Fibroblast of villous mesenchyme (primary cell): ENCODE measurements around the gene LTC4S. TPM values are rescaled to one million over a fixed set of nuclear protein-coding genes. Genes with fewer than 3 reads are reported as not detected.

Source experiments
- DNase-seq: peaks from one replicate; pipeline ENCODE4 v3.0.0-alpha.2; 2010; ENCODE audit warnings: low read depth
- H3K4me3 ChIP-seq: 2 replicates; pipeline ENCODE4 v1.5.1; 2011; ENCODE audit warnings: low read depth, mild to moderate bottlenecking, low read length
- total RNA-seq: library from RNA; depleted of rRNA; stranded (reverse); fragments of >200 nt; gene quantifications from 2 replicates; pipeline ENCODE4 v1.2.3, GENCODE V29; 2012
- TF ChIP-seq, protein P1 (sequence below): IDR thresholded peaks from 2 replicates; pipeline ENCODE4 v1.5.1; 2012; ENCODE audit warnings: low read depth, mild to moderate bottlenecking, low read length; ENCODE audit not compliant: insufficient read depth

Gene LTC4S
- total RNA-seq, 1 donor = 0.43 TPM

DNA sequence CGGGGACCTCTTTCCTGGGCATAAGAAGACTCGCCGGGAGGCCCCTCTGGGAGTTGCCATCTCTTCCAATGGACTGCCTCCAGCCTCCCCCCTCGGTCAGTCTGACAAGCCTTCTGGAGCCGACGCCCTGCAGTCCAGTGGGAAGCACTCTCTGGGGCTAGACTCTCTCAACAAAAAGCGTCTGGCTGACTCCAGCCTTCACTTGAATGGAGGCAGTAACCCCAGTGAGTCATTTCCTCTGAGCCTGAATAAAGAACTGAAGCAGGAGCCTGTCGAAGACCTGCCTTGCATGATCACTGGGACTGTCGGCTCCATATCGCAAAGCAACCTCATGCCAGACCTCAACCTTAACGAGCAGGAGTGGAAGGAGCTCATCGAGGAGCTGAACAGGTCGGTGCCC, 28.4 kb upstream of the LTC4S start:
- H3K4me3 ChIP-seq = no peak overlapping the region
- peak; percentile 87 for DNase-seq
- TF ChIP-seq, protein P1, sequence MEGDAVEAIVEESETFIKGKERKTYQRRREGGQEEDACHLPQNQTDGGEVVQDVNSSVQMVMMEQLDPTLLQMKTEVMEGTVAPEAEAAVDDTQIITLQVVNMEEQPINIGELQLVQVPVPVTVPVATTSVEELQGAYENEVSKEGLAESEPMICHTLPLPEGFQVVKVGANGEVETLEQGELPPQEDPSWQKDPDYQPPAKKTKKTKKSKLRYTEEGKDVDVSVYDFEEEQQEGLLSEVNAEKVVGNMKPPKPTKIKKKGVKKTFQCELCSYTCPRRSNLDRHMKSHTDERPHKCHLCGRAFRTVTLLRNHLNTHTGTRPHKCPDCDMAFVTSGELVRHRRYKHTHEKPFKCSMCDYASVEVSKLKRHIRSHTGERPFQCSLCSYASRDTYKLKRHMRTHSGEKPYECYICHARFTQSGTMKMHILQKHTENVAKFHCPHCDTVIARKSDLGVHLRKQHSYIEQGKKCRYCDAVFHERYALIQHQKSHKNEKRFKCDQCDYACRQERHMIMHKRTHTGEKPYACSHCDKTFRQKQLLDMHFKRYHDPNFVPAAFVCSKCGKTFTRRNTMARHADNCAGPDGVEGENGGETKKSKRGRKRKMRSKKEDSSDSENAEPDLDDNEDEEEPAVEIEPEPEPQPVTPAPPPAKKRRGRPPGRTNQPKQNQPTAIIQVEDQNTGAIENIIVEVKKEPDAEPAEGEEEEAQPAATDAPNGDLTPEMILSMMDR = no peak

DNA sequence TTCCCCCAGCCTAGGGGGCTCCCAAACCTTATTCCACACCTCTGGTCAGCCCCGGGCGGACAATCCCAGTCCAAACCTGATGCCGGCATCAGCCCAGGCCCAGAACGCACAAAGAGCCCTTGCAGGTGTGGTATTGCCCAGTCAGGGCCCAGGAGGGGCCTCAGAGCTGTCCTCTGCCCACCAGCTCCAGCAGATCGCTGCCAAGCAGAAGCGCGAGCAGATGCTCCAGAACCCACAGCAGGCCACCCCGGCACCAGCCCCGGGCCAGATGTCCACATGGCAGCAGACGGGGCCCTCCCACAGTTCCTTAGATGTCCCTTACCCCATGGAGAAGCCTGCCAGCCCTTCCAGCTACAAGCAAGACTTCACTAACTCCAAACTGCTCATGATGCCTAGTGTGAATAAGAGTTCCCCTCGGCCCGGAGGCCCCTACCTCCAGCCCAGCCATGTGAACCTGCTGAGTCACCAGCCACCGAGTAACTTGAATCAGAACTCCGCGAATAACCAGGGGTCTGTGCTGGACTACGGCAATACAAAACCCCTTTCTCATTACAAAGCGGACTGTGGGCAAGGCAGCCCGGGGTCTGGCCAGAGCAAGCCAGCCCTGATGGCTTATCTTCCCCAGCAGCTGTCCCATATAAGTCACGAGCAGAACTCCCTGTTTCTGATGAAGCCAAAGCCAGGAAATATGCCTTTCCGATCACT, 27.6 kb upstream of the LTC4S start:
- DNase-seq = no peak
- H3K4me3 ChIP-seq = no peak overlapping the region
- TF ChIP-seq, protein P1 = no peak

DNA sequence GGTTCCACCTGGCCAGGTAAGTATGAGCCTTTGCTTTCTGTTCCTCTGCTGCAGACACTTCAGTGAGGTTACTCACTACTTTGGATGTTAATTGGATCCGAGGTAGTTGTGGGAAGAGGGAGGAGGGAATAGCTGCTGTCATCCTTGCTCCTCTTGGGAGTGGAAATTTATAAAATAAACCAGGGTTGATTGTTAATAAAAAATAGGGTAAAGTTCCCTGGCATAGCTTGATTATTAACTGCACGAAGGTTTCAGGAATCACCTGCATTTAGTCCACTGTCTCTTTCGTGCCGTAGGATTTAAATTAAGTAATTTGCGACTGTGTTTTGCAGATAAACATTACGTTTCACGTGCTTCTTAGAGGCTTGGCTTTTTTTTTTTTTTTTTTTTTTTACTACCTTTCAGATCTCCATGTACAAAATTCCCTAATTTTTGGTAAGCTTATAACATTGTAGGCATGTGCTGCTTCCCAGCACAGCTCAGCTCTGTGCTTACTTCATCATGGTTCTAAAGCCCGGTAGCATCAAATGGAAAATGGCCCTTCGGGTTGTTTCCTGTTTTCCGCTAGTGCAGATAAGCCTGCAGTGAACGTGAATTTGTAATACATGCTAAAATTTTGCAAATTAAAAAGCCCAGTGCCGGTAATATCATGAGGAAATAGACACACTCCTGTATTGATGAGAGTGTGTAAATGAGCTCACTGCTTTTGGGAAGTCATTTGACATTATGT, 26.9 kb upstream of the LTC4S start:
- TF ChIP-seq, protein P1 = no peak
- no peak for DNase-seq
- no peak overlapping the region for H3K4me3 ChIP-seq

DNA sequence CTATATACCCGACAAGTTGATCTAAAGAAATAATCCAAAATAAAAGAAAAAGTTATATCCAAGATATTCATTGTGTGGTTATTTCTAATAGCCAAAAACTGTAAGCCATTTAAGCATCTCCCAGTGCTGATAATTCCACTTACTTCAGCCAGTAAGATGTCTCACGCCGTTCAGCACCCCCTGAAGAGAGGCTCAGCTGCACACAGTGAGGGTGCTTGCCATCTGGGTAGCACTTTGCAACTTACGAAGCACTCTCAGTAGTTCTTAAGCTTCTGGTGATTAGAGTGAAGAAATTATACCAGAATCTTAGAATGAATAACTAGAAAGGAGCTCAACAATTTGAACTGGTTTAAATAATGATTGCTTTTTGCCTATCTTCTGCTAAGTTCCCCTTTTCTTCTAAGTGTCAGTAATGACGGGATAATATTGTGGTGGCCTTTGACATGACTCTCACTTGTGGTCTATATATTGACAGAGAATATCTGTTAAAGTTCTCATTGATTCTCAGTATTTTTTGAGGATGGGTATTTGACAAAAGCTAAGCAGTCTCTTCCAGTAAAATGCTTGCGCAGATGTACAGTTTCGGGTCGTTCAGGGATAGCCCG, 26.2 kb upstream of the LTC4S start:
- no peak overlapping the region for H3K4me3 ChIP-seq
- TF ChIP-seq, protein P1 = no peak
- DNase-seq = no peak

DNA sequence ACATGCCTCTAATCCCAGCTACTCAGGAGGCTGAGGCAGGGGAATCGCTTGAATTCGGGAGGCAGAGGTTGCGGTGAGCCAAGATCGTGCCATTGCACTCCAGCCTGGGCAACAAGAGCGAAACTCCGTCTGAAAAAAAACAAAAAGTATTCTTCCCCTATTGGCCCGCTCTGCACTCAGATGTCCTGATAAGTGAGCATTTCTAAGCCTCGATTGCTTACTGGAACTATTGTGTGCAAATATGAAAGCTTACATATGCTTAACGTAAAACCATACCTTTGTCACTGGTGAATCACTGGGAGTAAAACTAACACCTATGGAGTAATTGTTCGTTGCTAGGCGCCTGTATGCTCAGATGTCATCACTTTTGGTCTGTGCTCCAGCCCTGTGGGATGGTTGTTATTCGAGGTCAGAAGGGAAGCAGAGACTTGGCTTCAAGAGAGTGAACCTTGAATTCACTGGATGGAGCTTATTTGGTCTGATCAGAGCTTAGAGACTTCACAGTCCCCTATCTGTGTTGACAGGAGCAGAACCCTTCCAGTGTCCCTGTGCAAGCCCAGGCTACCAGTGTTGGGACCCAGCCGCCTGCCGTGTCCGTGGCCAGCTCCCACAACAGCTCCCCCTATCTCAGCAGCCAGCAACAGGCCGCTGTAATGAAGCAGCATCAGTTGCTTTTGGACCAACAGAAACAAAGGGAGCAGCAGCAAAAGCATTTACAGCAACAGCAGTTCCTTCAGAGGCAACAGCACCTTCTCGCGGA, 25.3 kb upstream of the LTC4S start:
- TF ChIP-seq, protein P1 = peak; percentile 14
- no peak overlapping the region for H3K4me3 ChIP-seq
- no peak for DNase-seq

DNA sequence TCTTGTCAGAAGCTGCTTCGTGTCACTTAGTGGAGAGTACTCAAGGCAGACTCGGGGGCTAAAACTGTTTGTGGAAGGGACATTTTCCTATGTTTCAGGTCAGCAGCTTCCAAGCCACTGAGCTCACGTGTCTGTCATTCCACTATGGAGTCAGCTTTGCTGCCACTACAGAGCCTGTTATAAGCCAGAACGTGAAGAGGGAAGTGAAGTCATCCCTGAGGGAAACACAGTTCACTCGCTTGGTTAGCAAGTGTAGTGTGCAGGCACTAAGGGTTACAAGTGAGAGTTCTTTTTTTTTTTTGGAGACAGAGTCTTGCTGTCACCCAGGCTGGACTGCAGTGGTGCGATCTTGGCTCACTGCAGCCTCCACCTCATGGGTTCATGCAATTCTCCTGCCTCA, 24.5 kb upstream of the LTC4S start:
- H3K4me3 ChIP-seq = no peak overlapping the region
- TF ChIP-seq, protein P1 = no peak
- DNase-seq = no peak
